ENCODE data around the gene TULP4. TPM values are rescaled to one million over a fixed set of nuclear protein-coding genes. Genes with fewer than 3 reads are reported as not detected.

Gene TULP4
- total RNA-seq, 1 experiment from 2014 or later, result 64.6 TPM

GRCh38 chr6:158503846-158504245, 191.6 kb downstream of the TULP4 start:
- H3K23me2 ChIP-seq (ENCODE audit: insufficient read length, low read depth, low read length, poor library complexity, severe bottlenecking), result no peaks in the 10 kb centered on the region
- H3K18ac ChIP-seq (ENCODE audit: insufficient read length, low read depth, low read length), result no peak overlapping the region
- no peak overlapping the region for H3K4me3 Mint-ChIP-seq
- no peak overlapping the region for H2BK120ac ChIP-seq (ENCODE audit: low read depth, low read length, poor library complexity, severe bottlenecking)
- no peaks in the 10 kb centered on the region for H3K27me3 ChIP-seq (ENCODE audit: insufficient read depth, low read length)
- no peaks in the 10 kb centered on the region for H3K27me3 Mint-ChIP-seq (ENCODE audit: low read depth)
- no peaks in the 10 kb centered on the region for H3K79me2 ChIP-seq (ENCODE audit: insufficient read depth, low read length)
- H3K9ac ChIP-seq (ENCODE audit: extremely low read depth, insufficient read length, low read length), result no peak overlapping the region
- H3K27ac ChIP-seq (ENCODE audit: insufficient read length, low read depth, low read length), result no peak overlapping the region
- no peak overlapping the region for H4K5ac ChIP-seq (ENCODE audit: insufficient read length, low read depth, low read length)
- no peak overlapping the region for H3K4ac ChIP-seq (ENCODE audit: low read depth, low read length)
- H2BK20ac ChIP-seq (ENCODE audit: low read depth, low read length, poor library complexity, severe bottlenecking), result no peak overlapping the region
- no CpG with 5 or more reads among the region's 25 CpGs for WGBS (ENCODE audit: extremely low coverage, insufficient read length, low lambda C conversion rate)
- peaks cover 6 to 7% of the 10 kb centered on the region in 2 experiments for H3K4me1 Mint-ChIP-seq
- DNase-seq, result peak; percentile 27
- H3K9me3 Mint-ChIP-seq, result no peaks in the 10 kb centered on the region
- TF ChIP-seq CTCF (conservative IDR thresholded peaks at IDR 0.05), result no peak
- H2BK12ac ChIP-seq (ENCODE audit: insufficient read length, low read depth, low read length), result no peak overlapping the region
- no peak overlapping the region for H3T11ph ChIP-seq (ENCODE audit: low read length)
- H3K4me2 ChIP-seq (ENCODE audit: insufficient read depth, insufficient read length, low read length), result no peak overlapping the region
- no peak overlapping the region for H2BK15ac ChIP-seq (ENCODE audit: low read depth, low read length)
- H3K79me1 ChIP-seq (ENCODE audit: insufficient read depth, low read depth, low read length, poor library complexity, severe bottlenecking), result no peaks in the 10 kb centered on the region
- no peak overlapping the region for H3K56ac ChIP-seq (ENCODE audit: insufficient read length, low read depth, low read length)
- no peaks in the 10 kb centered on the region for H4K20me1 ChIP-seq (ENCODE audit: control insufficient read depth, insufficient read depth, insufficient read length)
- H3K27ac Mint-ChIP-seq, result peak overlapping the region in 1 of 3 experiments; percentile 12; a peak in 1 of 7 replicates
- no peak overlapping the region for H4K91ac ChIP-seq (ENCODE audit: insufficient read length, low read depth, low read length)
- no peak overlapping the region for H2AFZ ChIP-seq (ENCODE audit: low read length)
- peaks cover 9 to 53% (median 33%) of the 10 kb centered on the region in 3 experiments for H3K36me3 Mint-ChIP-seq (ENCODE audit: insufficient read depth in 1 of 3, low read depth in 3 of 3)
- no peaks in the 10 kb centered on the region for H3K4me1 ChIP-seq (ENCODE audit: insufficient read depth, low read length)
- no peak overlapping the region for H3K14ac ChIP-seq (ENCODE audit: insufficient read depth, low read length)
- no peak overlapping the region for H3K23ac ChIP-seq (ENCODE audit: insufficient read length, low read depth, low read length)
- H2AK5ac ChIP-seq (ENCODE audit: insufficient read length, low read length), result no peak overlapping the region
- no peaks in the 10 kb centered on the region for H3K9me3 ChIP-seq (ENCODE audit: control insufficient read depth, low read depth, low read length)
- no peak overlapping the region for H4K8ac ChIP-seq (replicated peaks; ENCODE audit: insufficient read length, low read depth, low read length)
- H2BK5ac ChIP-seq (ENCODE audit: insufficient read length, low read length), result no peak overlapping the region

Measured in H9 (cell line).